Neural cell (in vitro differentiated cells): Measurements from ENCODE around the gene RALB.

Source experiments
- EP300 ChIP-seq: fragments of 450-650 bp; conservative IDR thresholded peaks from 2 replicates; pipeline ENCODE4 v1.6.1; 2014; ENCODE audit warnings: antibody characterized with exemption, mild to moderate bottlenecking, moderate library complexity; ENCODE audit not compliant: poor library complexity, severe bottlenecking
- POLR2AphosphoS5 ChIP-seq: IDR thresholded peaks from 2 replicates; pipeline ENCODE4 v1.6.1; 2012
- TAF1 ChIP-seq: IDR thresholded peaks from 2 replicates; pipeline ENCODE4 v1.6.1; 2012; ENCODE audit warnings: low read depth
- TF ChIP-seq, protein P1 (sequence below): fragments of 450-650 bp; IDR thresholded peaks from 2 replicates; pipeline ENCODE4 v1.5.1; 2014; ENCODE audit warnings: antibody characterized with exemption, mild to moderate bottlenecking, moderate library complexity; ENCODE audit not compliant: poor library complexity, severe bottlenecking

DNA sequence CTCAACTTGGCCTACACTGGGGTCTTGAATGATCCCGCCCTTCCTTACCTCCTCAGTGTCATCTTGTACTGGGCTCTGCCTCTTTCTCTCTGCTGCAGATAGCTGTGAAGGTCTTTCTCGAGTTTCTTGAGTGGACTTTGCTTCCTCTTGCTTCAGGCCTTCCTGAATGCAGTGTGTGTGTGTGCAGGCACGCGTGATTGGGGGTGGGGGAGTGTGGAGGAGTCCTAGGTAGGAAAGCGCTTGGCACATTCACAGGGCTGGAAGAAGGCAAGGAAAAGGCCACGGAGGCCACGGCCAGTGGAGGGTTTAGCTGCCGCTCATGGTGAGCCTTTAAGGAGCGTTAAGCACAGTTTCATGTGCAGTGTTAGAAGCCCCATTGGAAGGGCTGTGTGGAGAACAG lies 5.5 kb downstream of the RALB start:
- TF ChIP-seq, protein P1, sequence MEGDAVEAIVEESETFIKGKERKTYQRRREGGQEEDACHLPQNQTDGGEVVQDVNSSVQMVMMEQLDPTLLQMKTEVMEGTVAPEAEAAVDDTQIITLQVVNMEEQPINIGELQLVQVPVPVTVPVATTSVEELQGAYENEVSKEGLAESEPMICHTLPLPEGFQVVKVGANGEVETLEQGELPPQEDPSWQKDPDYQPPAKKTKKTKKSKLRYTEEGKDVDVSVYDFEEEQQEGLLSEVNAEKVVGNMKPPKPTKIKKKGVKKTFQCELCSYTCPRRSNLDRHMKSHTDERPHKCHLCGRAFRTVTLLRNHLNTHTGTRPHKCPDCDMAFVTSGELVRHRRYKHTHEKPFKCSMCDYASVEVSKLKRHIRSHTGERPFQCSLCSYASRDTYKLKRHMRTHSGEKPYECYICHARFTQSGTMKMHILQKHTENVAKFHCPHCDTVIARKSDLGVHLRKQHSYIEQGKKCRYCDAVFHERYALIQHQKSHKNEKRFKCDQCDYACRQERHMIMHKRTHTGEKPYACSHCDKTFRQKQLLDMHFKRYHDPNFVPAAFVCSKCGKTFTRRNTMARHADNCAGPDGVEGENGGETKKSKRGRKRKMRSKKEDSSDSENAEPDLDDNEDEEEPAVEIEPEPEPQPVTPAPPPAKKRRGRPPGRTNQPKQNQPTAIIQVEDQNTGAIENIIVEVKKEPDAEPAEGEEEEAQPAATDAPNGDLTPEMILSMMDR, result no peak
- TF ChIP-seq TAF1 (no peak), POLR2AphosphoS5 (no peak), EP300 (no peak)
